Adrenal gland (tissue), 12 donors: ENCODE data around the gene MYOM3. TPM values are rescaled to one million over a fixed set of nuclear protein-coding genes. Genes with fewer than 3 reads are reported as not detected.

ENCODE experiments used
- DNase-seq, 7 donors: peaks; one replicate each; pipeline ENCODE4 v3.0.0-alpha.2; 2019 to 2020
- H3K27ac ChIP-seq, 5 donors: fragments of 200-600 bp; sonication (generic) in 4 of 5; 1 replicate in 3 of 5; 2 replicates in 2 of 5; pipeline versions ENCODE4 v1.5.1 to v1.8.0; 2016 to 2020; ENCODE audit warnings: mild to moderate bottlenecking in 1 of 5
- H3K27me3 ChIP-seq: fragments of 200-600 bp; 2 replicates; pipeline ENCODE4 v1.8.0; 2021
- H3K36me3 ChIP-seq, 2 donors: fragments of 200-600 bp; replicated peaks in 1 of 2; 1 replicate in 1 of 2; 2 replicates in 1 of 2; pipeline versions ENCODE4 v1.5.1 to v1.8.0; 2018 to 2022
- H3K4me1 ChIP-seq, 2 donors: fragments of 200-600 bp; replicated peaks in 1 of 2; 1 replicate in 1 of 2; 2 replicates in 1 of 2; pipeline versions ENCODE4 v1.5.1 to v1.8.0; 2018 to 2021
- H3K4me3 ChIP-seq, 4 donors: fragments of 200-600 bp; sonication (generic) in 3 of 4; one replicate each; pipeline ENCODE4 v1.5.1; 2016 to 2018
- H3K9me3 ChIP-seq, 3 donors: fragments of 200-600 bp; sonication (generic) in 1 of 3; replicated peaks in 1 of 3; 1 replicate in 2 of 3; 2 replicates in 1 of 3; pipeline versions ENCODE4 v1.5.1 to v1.8.0; 2016 to 2021
- CTCF ChIP-seq, 6 experiments: fragments of 450-650 bp in 4 of 6; fragments of 200-600 bp in 2 of 6; sonication (generic) in 1 of 6; IDR thresholded peaks; 1 replicate in 5 of 6; 2 replicates in 1 of 6; pipeline versions ENCODE4 v1.5.1 to v1.8.0; 2016 to 2021; ENCODE audit warnings: antibody characterized with exemption in 6 of 6, mild to moderate bottlenecking in 2 of 6, moderate library complexity in 1 of 6
- POLR2A ChIP-seq, 2 donors: fragments of 450-650 bp; IDR thresholded peaks; one replicate each; pipeline ENCODE4 v1.6.1; 2017; ENCODE audit warnings: antibody characterized with exemption in 2 of 2, mild to moderate bottlenecking in 2 of 2, moderate library complexity in 1 of 2
- WGBS, 4 donors: extraction: QIAGEN DNeasy Blood & Tissue Kit in 2 of 4; methylation state at CpG; one replicate each; pipeline versions ENCODE4 v1.1.5 to v1.1.7; 2013 to 2017; 5-methylcytosine and 5-hydroxymethylcytosine counted together
- intact Hi-C, 2 donors: fragments of 100-400 bp; cut with DNase I; formaldehyde crosslinking; loops; one replicate each; pipeline versions ENCODE4 v1.14.1 to v1.15.0; 2022 to 2023
- polyA plus RNA-seq, 3 donors: library from polyadenylated mRNA; stranded (reverse); fragments of 200-250 nt in 2 of 3; fragments of 350-450 nt in 1 of 3; fragmentation: Illumina TruSeq in 1 of 3; extraction: RNeasy Lipid Tissue Mini Kit (QIAGEN cat#74804) in 1 of 3; gene quantifications; one replicate each; pipeline ENCODE4 v1.2.3, GENCODE V29; 2013 to 2014
- total RNA-seq, 9 donors: library from RNA; depleted of rRNA in 4 of 9; stranded (reverse); fragments of >200 nt in 4 of 9; fragments of 120-200 nt in 1 of 9; fragmentation: NEBNext Ultra II Directional in 1 of 9; extraction: Animal tissue kit (Norgen Biotek cat#: 25700) in 1 of 9; gene quantifications; one replicate each; pipeline versions ENCODE4 v1.1.0 to v1.2.4, GENCODE V29; 2013 to 2023
- donor health status: healthy with polysubstance abuse.
- donor health status: Bipolar disorder and iron deficiency.
- donor health status: DM: yes; HTN: yes; CAD: no.
- donor health status: DM: no; HTN: no; CAD: no.
- donor health status: DM: no; HTN: no; CAD: no.
- donor health status: DM: yes; HTN: yes; CAD: no.

The MYOM3 gene
- total and polyA plus RNA-seq, 12 donors: 0.09 to 7.0 (median 0.18) TPM

- no peak overlapping the region for H3K4me3 ChIP-seq
- TF ChIP-seq POLR2A (IDR thresholded peaks at IDR 0.05) (no peak), CTCF (IDR thresholded peaks at IDR 0.05) (no peak)
- peaks cover 7 to 10% of the 10 kb centered on the region in 2 donors for H3K4me1 ChIP-seq
- no peaks in the 10 kb centered on the region for H3K27me3 ChIP-seq
- intact Hi-C loops: no loop called here
- H3K9me3 ChIP-seq: no peaks in the 10 kb centered on the region
- no peak for DNase-seq
- no peaks in the 10 kb centered on the region for H3K36me3 ChIP-seq
- H3K27ac ChIP-seq: no peak overlapping the region
- WGBS, 4 donors: 81 to 86% (median 83%) methylated on average over 8 to 14 of the region's 14 CpGs
These were observed 5.9 kb upstream of the MYOM3 start for GRCh38 chr1:24117722-24118409.

DNA sequence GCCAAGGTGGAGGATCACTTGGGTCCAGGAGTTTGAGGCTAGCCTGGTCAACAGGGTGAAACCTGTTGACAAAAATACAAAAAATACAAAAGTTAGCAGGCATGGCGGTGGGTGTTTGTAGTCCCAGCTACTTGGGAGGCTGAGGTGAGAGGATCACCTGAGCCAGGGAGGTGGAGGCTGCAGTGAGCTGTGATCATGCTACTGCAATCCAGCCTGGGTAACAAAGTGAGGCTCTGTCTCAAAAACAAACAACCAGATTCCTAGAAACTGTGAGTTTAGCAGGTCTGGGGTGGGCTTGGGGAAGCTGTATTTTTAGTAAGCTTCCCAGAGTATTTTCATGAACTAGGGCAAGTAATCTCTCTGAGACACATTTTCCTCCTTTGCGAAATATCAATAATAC, 5.2 kb upstream of the MYOM3 start:
- no peaks in the 10 kb centered on the region for H3K9me3 ChIP-seq
- peaks cover 7 to 10% of the 10 kb centered on the region in 2 donors for H3K4me1 ChIP-seq
- TF ChIP-seq CTCF (IDR thresholded peaks at IDR 0.05): no peak
- TF ChIP-seq POLR2A (IDR thresholded peaks at IDR 0.05): no peak
- no peak overlapping the region for H3K4me3 ChIP-seq
- intact Hi-C loops: no loop called here
- H3K36me3 ChIP-seq: no peaks in the 10 kb centered on the region
- H3K27ac ChIP-seq: no peak overlapping the region
- H3K27me3 ChIP-seq: no peaks in the 10 kb centered on the region
- WGBS, 4 donors: 92 to 98% (median 94%) methylated on average over 2 of the region's 2 CpGs
- no peak for DNase-seq

DNA sequence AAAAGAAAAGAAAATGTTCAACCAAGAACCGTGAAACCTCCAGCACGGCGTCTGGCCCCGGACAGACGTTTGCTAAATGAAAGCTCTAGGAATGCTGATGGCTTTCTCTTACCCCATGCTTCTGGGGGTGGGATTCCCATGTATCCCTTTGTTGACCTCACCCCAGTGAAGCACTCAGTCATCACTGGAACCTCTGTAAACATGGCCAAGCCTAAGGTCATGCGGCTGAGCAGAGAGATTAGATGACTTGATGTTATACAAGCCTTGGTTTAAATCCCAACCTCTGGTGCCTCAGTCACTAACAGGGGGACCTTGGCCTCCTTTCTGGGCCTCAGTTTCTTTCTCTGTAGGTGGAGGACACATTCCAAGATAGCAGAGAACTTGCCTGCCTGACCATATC, 2.8 kb upstream of the MYOM3 start:
- TF ChIP-seq CTCF (IDR thresholded peaks at IDR 0.05) (no peak), POLR2A (IDR thresholded peaks at IDR 0.05) (no peak)
- no peak for DNase-seq
- H3K36me3 ChIP-seq: no peaks in the 10 kb centered on the region
- H3K4me1 ChIP-seq: peaks cover 1 to 2% of the 10 kb centered on the region in 2 donors
- intact Hi-C loops: no loop called here
- H3K27ac ChIP-seq: no peak overlapping the region
- H3K27me3 ChIP-seq: no peaks in the 10 kb centered on the region
- H3K9me3 ChIP-seq: no peaks in the 10 kb centered on the region
- 85 to 94% (median 88%) methylated on average over 5 to 6 of the region's 6 CpGs for WGBS, 4 donors
- no peak overlapping the region for H3K4me3 ChIP-seq

DNA sequence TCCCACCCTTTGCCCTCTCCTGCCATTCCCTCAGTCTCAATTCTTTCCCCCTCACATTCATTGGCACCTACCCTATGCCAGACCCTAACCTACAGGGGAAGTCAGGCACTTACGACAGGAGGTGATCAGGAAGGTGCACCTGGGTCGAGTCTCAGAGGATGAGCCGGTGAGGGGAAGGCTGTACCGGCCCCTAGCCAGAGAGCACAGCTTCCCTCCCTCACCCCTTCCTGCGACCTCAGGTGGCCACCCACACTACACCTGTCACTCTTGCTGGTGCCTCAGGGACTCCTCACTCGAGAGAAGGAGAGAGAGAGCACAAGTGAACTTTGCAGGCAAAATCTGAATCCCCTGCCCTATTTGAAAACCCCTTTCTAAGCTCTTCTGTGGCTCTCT, 1.7 kb upstream of the MYOM3 start:
- Histone ChIP-seq H3K27me3 (no peaks in the 10 kb centered on the region), H3K4me3 (no peak overlapping the region), H3K9me3 (no peaks in the 10 kb centered on the region), H3K27ac (no peak overlapping the region), H3K4me1 (peaks cover 0 to 3% of the 10 kb centered on the region in 2 donors), H3K36me3 (no peaks in the 10 kb centered on the region)
- no peak for DNase-seq
- TF ChIP-seq CTCF (IDR thresholded peaks at IDR 0.05) (no peak), POLR2A (IDR thresholded peaks at IDR 0.05) (no peak)
- WGBS, 4 donors: 64 to 82% (median 74%) methylated on average over 4 to 6 of the region's 6 CpGs
- intact Hi-C loops: no loop called here
